ENCODE measurements around the gene SLC25A30.

Gene SLC25A30

GRCh38 chr13:45454204-45454603, 36.0 kb upstream of the SLC25A30 start:
- TF ChIP-seq CTCF (IDR thresholded peaks at IDR 0.05; ENCODE audit: low read depth, low read length) (no peak), MYC (IDR thresholded peaks at IDR 0.05; ENCODE audit: low read depth, low read length) (no peak), MAX (IDR thresholded peaks at IDR 0.05; ENCODE audit: low read depth, low read length) (no peak), POLR2A (IDR thresholded peaks at IDR 0.05; ENCODE audit: extremely low read depth, insufficient read length) (no peak)
- H3K4me3 ChIP-seq (ENCODE audit: low read depth, low read length): no peak overlapping the region
- no peak for DNase-seq (ENCODE audit: low read depth)

- no peak for DNase-seq (ENCODE audit: low read depth)
- no peak overlapping the region for H3K4me3 ChIP-seq (ENCODE audit: low read depth, low read length)
- no peak for TF ChIP-seq CTCF (IDR thresholded peaks at IDR 0.05; ENCODE audit: low read depth, low read length)
- no peak for TF ChIP-seq MYC (IDR thresholded peaks at IDR 0.05; ENCODE audit: low read depth, low read length)
Observed at GRCh38 chr13:45451282-45451681, 33.1 kb upstream of the SLC25A30 start.

GRCh38 chr13:45448965-45449559, 30.9 kb upstream of the SLC25A30 start:
- no peak for DNase-seq (ENCODE audit: low read depth)
- no peak overlapping the region for H3K4me3 ChIP-seq (ENCODE audit: low read depth, low read length)
- TF ChIP-seq CTCF (IDR thresholded peaks at IDR 0.05; ENCODE audit: low read depth, low read length) (no peak), MYC (IDR thresholded peaks at IDR 0.05; ENCODE audit: low read depth, low read length) (no peak), POLR2A (IDR thresholded peaks at IDR 0.05; ENCODE audit: extremely low read depth, insufficient read length) (no peak), MAX (IDR thresholded peaks at IDR 0.05; ENCODE audit: low read depth, low read length) (no peak)

- no peak overlapping the region for H3K4me3 ChIP-seq (ENCODE audit: low read depth, low read length)
- no peak for DNase-seq (ENCODE audit: low read depth)
- no peak for TF ChIP-seq MAX (IDR thresholded peaks at IDR 0.05; ENCODE audit: low read depth, low read length)
- TF ChIP-seq POLR2A (IDR thresholded peaks at IDR 0.05; ENCODE audit: extremely low read depth, insufficient read length): no peak
- no peak for TF ChIP-seq CTCF (IDR thresholded peaks at IDR 0.05; ENCODE audit: low read depth, low read length)
- TF ChIP-seq MYC (IDR thresholded peaks at IDR 0.05; ENCODE audit: low read depth, low read length): no peak
Observed at GRCh38 chr13:45447050-45447661, 29.0 kb upstream of the SLC25A30 start.

- H3K4me3 ChIP-seq (ENCODE audit: low read depth, low read length): no peak overlapping the region
- no peak for DNase-seq (ENCODE audit: low read depth)
- no peak for TF ChIP-seq MAX (IDR thresholded peaks at IDR 0.05; ENCODE audit: low read depth, low read length)
- TF ChIP-seq MYC (IDR thresholded peaks at IDR 0.05; ENCODE audit: low read depth, low read length): no peak
- TF ChIP-seq CTCF (IDR thresholded peaks at IDR 0.05; ENCODE audit: low read depth, low read length): no peak
- TF ChIP-seq POLR2A (IDR thresholded peaks at IDR 0.05; ENCODE audit: extremely low read depth, insufficient read length): no peak
Observed at GRCh38 chr13:45446181-45446580, 28.0 kb upstream of the SLC25A30 start.

Measured in NB4 (cell line).